ENCODE data around the gene VAV3.

The VAV3 gene

GRCh38 chr1:107625405-107626029, 339.5 kb downstream of the VAV3 start:
- DNase-seq = no peak

GRCh38 chr1:107623431-107623830, 341.5 kb downstream of the VAV3 start:
- no peak for DNase-seq

DNA sequence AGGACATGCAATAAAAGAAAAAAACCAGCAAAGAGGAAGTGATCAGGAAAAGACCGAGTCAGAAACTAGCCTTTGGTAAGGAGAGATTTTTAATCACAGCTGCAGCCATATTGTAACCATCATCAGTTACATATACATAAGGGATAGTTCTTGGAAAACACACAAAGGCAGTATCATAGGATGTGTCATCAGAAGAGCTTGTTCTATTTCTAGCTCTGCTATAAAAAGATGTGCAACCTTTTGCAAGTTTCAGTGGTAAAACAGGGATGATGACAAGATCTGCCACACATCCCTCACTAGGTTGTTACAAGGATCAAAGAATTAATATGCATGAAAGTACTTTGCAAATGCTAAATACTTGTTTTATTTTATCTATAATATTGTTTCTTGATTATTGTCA, 342.0 kb downstream of the VAV3 start:
- DNase-seq = no peak

- DNase-seq = no peak
These were observed 342.4 kb downstream of the VAV3 start for GRCh38 chr1:107622535-107622934.

- DNase-seq = no peak
These were observed 344.2 kb downstream of the VAV3 start for GRCh38 chr1:107620753-107621152.

GRCh38 chr1:107618539-107618938, 346.4 kb downstream of the VAV3 start:
- DNase-seq = no peak

DNA sequence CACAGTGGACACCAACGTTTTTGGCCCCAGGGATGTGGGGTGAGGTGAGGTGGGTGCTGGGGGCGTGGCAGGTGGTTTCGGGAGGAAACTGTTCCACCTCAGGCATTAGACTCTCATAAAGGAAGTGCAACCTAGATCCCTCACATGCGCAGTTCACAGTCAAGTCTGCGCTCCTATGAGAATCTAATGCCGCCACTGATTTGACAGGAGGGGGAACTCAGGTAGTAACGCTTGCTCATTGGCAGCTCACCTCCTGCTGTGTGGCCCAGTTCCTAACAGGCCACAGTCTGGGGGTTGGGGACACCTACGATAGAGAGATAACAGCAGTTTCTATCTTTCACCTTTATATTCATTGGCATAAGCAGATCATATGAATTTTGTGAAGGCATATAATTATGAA, 347.1 kb downstream of the VAV3 start:
- no peak for DNase-seq

GRCh38 chr1:107617456-107617855, 347.5 kb downstream of the VAV3 start:
- DNase-seq = no peak

GRCh38 chr1:107609808-107610207, 355.2 kb downstream of the VAV3 start:
- no peak for DNase-seq

DNA sequence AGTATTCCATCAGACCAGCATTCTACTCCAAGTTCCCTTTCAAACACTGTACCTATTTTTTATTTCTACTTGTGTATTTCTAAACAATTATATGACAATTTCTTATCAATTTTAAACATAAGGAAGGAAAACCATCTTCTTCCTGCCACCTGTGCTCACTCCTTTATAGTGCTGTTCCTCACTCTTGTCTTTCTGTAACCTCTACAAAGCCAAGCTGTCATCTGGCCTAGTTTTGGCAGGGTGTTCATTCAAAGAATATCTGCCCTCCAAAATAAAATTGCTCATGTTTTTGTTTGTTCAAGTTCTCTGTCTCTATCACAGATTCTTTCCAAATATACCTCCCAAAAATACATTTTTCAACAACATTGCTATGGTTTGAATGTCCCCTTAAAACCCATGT, 360.2 kb downstream of the VAV3 start:
- no peak for DNase-seq

DNA sequence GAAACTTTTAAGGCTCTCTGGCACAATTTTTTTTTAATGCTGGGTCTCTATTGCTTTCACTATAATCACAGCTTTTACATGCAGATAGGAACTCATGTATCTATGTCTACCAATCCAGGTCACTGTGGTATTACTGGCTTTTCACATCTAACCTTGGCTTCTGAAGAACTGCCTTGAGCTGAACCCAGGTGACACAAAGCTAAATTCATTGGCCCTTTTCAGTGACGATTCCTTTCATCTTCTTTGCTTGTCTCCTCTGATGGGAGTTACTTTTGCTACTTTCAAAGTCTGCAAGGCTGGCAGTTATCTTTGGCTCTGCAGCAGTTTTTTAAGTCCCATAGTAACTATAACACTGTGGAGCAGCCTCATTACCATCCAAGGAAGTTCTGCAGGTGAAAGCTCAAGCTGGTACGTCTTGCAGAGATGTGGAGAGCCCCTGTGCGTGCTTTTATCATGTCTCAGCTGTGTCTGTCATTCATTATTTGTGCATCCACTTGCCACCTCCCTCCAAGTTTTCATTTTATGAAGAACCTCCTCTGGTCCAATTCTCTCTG, 364.3 kb downstream of the VAV3 start:
- no peak for DNase-seq

DNA sequence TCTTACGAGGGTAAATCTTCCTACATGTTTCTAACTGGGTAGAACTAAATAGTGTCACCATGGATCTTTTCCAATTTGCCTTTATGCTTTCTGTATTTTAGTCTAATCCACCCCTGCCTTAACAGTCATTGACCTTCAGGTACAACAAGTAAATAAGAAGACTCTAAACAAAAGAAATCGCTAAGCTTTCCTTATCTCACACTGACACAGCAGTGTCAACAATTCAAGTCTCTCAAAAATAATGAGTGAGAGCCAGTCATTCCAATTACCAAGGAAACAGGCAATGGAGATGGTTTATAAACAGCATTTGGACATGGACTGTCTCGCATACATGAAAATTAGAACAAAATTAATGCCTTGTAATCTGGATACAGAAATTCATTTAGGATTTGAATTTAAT, 365.8 kb downstream of the VAV3 start:
- no peak for DNase-seq

GRCh38 chr1:107597290-107597689, 367.7 kb downstream of the VAV3 start:
- no peak for DNase-seq

DNA sequence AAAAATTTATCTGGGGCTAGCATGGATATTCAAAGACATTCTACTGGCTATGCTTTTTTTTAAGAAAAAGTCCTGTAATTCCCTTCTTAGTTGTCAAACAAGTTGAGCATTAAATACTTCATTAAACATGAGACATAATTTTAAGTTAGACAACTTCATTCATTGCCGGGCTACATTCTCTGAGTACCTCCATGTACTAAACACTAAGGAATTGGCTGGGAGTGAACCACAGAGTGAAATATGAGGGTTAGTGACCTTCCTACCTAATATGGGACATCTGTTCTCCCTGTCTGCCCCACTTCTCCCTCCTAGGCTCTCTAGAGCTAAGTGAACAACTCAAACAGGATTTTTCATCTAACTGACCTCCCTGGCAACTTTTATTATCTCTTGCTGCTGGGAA, 370.4 kb downstream of the VAV3 start:
- no peak for DNase-seq

- DNase-seq = no peak
These were observed 371.3 kb downstream of the VAV3 start for GRCh38 chr1:107593501-107594209.

DNA sequence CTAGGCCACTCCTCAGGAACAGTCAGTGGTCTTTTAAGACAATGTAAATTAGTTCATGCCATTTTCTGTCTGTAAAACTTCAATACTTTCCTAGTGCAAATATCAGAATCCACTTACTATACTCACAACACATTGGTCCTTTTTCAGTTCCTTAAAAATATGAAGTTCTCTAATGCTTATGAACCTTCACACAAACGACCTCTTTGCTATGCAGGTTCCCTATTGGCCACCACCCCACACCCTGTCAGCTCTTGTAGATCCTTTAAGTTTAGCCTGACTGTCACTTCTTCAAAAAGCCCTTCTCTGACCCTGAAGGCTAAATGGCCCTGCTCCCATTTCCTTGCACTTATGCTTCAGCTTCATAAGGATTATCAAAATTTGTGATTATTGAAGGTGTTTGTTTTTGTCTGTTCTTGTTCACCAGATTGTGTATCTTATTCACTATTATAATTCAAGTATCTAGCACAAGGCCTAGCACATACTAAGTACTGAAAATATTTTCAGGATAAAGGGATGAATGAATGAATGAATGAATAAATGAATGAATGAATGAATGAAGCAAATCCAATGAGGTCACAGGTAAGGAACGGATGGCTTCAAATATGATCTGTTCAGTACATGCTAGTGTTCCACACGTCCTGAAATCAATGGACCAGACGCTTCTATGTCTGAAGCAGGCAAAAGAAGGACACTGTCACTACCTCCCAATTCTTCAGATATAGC, 373.9 kb downstream of the VAV3 start:
- no peak for DNase-seq

DNA sequence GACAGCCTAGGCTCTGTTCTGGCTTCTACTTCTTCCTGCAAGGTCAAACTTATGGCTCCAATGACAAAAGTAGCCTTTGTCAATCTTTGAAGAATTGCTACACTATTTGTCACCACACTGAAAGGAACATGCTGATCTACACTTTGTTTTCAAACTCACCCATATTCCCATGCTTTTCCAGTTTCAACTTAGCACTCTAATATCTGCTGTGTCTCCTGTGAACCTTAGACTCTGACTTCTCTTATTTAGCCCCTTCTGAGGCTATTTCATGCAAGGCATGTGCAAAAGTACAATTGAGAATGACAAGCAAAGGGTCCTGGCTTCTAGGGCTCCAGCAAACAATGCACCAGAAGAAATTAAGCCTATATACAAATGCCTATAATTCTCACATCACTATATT, 374.9 kb downstream of the VAV3 start:
- DNase-seq = no peak

DNA sequence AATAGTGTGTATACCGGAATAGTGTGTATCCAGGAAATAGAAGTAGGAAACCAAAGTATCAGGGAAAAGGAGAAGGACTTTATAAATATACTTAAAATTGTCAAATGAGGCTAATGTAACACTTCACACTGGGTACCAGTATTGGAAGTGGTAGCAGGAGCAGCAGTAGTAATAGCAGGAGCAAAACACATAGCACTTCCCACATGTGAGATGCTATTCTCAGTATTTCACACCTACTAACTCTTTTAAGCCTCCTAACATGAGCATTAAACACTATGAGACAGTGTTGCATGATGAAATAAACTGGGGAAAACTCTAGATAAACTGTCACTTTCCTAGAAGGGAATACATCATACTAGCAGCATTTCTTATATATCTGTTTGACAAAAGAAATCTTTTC, 376.7 kb downstream of the VAV3 start:
- no peak for DNase-seq

DNA sequence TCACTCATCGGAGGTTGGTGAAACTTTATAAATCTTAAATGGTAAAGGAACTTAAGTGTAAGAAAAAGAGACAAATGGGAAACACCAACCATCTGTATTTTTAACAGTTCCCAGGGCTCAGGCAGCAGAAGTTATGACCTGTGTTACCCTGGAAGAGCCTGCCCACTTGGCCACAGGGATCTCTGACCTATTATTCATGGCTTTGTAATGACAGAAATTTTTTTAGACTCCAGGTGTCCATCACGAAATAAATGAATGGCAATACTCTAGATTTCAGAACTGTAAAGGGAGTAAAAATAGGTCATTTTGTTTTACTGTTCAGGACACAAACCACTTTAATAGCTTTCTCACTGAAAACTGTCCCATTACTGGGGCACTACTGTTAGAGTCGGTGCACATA, 389.8 kb downstream of the VAV3 start:
- no peak for DNase-seq

DNA sequence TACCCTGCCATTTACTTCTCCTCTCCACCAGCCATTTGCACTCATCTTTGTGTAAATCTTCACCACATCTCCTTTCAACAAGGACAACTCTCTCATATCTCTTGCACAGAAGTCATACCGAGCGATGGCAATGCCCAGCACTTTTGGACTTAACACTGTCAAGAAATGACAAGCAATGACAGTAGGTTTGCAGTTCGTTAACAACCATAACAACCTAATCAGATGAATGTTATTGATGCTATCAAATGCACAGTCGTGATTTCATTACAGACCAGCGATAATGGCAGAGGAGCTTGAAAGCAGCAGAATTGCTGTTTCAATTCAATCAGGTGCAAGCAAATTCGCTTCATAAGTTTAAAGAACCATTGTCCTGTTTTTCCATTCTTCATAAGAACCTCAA, 390.9 kb downstream of the VAV3 start:
- no peak for DNase-seq

DNA sequence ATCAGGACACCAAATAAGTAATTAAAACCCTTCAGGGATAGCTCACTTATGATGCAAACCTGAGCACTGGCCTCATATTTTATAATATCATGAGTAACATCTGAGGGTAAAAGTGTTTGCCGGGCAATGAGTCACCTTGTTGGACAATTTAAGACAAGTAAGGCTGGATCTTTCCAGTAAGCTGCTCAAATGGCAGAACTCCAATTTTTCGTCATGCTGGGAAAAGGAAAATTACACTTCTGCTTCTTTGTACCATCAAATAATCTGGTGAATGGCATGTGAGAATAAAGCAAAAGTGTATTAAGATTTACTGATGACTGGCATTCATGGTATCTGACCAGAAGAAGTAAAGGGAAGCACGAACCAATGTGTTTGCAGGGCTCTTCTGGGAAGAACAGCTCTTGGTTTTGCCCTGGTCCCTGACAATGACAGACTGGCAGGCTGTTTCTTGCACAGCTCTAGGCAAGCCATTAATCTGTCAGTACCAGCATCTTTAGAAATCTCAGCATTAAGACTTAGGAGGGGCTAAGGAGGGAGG, 392.2 kb downstream of the VAV3 start:
- no peak for DNase-seq

- DNase-seq = no peak
These were observed 394.2 kb downstream of the VAV3 start for GRCh38 chr1:107570768-107571167.

- no peak for DNase-seq
These were observed 401.5 kb downstream of the VAV3 start for GRCh38 chr1:107563441-107563840.

- no peak for DNase-seq
These were observed 405.1 kb downstream of the VAV3 start for GRCh38 chr1:107559881-107560280.

All from NCI-H1417 treated with DMSO at 0.1 percent for 48 hours (cell line).